HG02588 (cell line): ENCODE results near the gene CHID1.

Experiments used
- ATAC-seq: cut with Tn5 transposase; IDR thresholded peaks from one replicate; pipeline ENCODE4 v1.9.1; 2021; ENCODE audit warnings: mild to moderate bottlenecking, moderate library complexity; ENCODE audit not compliant: unreplicated experiment

Gene CHID1

GRCh38 chr11:867856-868358 is 42.7 kb downstream of the CHID1 start:
- no peak for ATAC-seq

DNA sequence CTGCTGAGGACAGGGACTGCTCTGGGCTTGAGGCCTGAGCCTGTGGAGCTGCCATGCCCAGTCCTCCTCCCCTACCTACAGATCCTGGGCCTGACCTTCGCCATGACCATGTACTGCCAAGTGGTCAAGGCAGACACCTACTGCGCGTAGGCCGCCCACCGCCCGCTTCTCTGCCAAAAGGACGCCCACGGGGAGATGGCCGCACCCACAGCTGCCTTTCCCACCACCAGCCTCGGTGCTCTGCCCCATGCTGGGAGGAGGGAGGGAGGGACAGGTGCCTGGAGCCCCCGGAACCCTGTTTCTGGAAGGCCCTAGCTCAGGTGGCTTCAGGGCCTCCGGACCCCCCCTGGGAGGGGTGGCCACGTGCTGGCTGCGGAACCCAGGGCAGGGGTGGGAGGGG is 44.1 kb downstream of the CHID1 start:
- no peak for ATAC-seq

- ATAC-seq, result no peak
Measured at GRCh38 chr11:865462-866430, 44.9 kb downstream of the CHID1 start.

GRCh38 chr11:864898-865297 is 45.7 kb downstream of the CHID1 start:
- ATAC-seq, result no peak

- ATAC-seq, result no peak
Measured at GRCh38 chr11:863910-864827, 46.4 kb downstream of the CHID1 start.

GRCh38 chr11:863023-863909 is 47.3 kb downstream of the CHID1 start:
- ATAC-seq, result no peak

GRCh38 chr11:862696-863022 is 48.0 kb downstream of the CHID1 start:
- ATAC-seq, result no peak

DNA sequence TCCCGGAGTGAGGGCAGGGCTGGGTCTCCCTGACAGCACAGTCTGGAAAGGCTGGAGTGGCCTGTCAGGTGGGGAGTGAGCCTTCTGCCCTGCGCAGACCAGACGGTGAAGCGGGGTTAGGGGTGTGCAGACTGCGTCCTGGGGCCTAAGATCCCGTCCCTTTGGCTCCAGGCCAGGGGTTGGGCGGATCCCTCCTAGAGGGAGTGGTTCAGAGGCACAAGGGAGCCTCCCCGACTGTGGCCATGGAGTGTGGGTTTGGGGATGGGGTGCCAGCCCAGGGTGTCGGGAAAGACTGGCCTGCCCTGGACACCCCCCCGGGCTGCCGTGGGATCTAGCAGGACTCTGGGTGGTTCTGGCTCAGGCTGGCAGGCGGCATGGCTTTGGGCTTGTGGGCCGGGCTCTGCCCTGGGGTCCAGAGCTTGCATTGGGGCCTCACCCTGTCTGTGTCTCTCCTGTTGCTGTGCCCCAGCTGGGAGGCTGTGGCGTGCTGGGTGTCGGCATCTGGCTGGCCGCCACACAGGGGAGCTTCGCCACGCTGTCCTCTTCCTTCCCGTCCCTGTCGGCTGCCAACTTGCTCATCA is 48.4 kb downstream of the CHID1 start:
- no peak for ATAC-seq

- ATAC-seq, result no peak
Measured at GRCh38 chr11:861105-861479, 49.5 kb downstream of the CHID1 start.

- ATAC-seq, result no peak
Measured at GRCh38 chr11:860234-861104, 50.1 kb downstream of the CHID1 start.

DNA sequence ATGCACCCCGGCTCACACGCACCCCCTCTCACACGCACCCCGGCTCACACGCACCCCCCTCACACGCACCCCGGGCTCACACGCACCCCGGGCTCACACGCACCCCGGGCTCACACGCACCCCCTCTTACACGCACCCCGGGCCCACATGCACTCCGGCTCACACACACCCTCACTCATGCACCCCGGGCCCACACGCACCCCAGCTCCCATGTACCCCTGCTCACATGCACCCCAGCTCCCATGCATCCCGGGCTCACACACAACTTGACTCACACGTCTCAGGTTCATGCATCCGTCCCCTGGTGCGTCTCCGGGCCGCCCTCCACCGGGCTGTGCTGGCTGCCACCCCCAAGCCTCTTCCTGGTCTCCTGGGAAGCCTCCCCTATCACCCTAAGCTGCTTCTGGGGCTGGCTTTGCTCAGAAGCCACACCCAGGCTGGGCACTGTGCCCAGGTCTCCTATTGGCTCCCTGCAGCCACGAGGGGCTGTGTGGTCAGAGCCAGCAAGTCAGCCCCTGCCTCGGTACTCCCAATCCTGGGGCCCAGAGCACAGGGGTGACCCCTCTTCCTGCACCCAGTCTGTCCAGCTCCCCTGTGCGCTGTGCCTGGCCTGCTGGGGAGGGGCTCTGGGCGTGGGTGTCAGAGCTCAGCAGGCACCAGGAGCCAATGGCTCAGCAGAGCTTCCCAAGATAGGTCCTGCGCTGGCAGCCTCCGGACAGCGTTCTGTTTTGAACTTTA is 51.0 kb downstream of the CHID1 start:
- no peak for ATAC-seq

DNA sequence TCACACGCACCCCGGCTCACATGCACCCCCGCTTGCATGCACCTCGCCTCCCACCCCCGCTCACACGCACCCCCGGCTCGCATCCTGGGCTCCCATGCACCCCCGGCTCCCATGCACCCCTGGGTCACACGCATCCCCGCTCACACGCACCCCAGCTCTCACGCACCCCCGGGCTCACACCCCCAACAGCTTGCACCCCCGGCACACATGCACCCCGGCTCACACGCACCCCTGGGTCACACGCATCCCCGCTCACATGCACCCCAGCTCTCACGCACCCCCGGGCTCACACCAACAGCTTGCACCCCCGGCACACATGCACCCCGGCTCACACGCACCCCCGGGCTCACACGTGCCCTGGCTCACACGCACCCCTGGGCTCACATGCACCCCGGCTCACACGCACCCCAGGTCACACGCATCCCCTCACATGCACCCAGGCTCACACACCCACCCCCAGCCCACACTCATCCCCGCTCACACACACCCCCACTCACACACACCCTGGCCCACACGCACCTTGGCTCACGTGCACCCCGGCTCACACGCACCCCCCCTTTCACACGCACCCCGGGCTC is 51.8 kb downstream of the CHID1 start:
- ATAC-seq, result no peak

DNA sequence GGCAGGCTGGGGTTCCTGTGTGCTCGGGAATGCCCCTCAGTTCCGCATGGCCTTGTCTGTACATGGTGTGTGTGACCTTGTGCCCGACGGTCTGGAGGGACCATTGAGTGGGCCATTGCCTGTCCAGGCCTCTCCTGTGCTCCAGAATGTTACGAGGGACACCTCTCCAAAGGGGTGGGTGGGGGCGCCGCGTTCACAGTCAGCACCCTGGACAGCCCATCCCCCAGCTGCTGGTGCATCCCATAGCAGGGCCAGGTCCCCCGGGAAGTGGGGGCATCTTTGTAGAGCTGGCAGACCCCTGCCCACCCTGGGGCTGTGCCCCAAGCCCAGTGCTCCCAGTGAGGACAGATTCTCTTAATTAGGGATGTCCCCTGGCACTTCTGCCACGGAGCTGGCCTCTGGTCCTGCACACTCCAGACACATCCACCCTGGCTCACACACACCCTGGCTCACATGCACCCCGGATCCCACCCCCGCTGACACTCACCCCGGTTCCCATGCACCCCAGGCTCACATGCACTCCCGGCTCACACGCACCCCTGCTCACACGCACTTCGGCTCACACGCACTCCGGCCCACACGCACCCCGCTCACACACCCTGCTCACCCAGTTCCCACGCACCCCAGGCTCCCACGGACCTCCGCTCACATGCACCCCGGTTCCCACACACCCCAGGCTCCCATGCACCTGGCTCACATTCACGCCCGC is 52.4 kb downstream of the CHID1 start:
- no peak for ATAC-seq

GRCh38 chr11:856397-856796 is 54.2 kb downstream of the CHID1 start:
- ATAC-seq, result no peak

- ATAC-seq, result no peak
Measured at GRCh38 chr11:855796-856195, 54.8 kb downstream of the CHID1 start.

DNA sequence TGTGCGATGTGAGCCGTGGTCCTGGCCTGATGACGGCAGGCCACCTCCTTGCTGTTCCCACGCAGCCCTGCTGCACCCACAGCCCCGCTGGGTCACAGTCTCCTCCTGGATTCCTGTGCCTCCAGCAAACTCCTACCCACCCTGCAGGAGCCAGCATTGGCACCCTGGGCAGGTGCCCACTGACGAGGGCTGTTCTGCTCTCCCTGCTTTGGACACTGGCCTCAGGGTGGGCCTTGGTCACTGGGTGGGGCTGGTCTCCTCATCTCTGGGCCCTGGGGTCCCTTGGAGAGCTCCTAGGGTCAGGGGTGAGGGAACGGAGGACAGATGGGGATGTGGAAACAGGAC is 55.3 kb downstream of the CHID1 start:
- ATAC-seq, result no peak

- ATAC-seq, result no peak
Measured at GRCh38 chr11:854601-855329, 55.8 kb downstream of the CHID1 start.
